ENCODE measurements around the gene GJC1.

DNA sequence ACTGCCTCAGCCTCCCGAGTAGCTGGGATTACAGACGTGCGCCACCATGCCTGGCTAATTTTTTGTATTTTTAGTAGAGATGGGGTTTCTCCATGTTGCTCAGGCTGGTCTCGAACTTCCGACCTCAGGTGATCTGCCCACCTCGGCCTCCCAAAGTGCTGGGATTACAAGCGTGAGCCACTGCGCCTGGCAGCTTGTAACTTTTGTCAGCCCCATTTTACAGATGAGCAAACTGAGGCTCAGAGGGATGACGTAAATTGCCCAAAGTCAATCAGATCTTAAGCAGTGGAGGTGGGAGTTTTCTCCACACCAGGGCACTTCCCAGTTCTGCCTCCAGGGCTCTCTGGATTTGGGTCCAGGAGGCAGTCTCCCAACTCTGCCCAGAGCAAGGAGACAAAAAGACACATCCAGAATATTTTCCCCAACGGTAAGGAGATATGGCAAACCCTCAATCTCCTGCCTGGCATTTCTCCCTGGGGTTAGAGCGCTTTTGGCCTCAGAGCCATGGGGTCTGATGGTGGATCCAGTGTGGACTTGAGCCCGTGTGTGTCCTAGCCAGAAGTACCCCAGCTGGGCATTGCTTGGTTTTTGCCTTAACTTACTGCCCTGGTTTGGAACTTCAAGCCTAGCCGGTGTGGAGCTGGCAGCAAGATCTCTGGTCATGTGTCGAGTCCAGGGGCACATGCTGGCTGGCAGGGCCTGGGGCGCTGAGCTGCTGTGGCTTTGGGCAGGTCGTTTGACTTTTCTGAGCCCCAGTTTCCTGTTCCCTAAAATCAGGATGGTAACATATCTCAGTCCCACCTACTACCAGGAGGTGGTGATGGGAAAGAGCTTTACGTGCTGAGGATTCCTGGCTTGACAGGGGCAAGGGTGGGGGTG lies 67.9 kb downstream of the GJC1 start:
- TF ChIP-seq, protein P1, sequence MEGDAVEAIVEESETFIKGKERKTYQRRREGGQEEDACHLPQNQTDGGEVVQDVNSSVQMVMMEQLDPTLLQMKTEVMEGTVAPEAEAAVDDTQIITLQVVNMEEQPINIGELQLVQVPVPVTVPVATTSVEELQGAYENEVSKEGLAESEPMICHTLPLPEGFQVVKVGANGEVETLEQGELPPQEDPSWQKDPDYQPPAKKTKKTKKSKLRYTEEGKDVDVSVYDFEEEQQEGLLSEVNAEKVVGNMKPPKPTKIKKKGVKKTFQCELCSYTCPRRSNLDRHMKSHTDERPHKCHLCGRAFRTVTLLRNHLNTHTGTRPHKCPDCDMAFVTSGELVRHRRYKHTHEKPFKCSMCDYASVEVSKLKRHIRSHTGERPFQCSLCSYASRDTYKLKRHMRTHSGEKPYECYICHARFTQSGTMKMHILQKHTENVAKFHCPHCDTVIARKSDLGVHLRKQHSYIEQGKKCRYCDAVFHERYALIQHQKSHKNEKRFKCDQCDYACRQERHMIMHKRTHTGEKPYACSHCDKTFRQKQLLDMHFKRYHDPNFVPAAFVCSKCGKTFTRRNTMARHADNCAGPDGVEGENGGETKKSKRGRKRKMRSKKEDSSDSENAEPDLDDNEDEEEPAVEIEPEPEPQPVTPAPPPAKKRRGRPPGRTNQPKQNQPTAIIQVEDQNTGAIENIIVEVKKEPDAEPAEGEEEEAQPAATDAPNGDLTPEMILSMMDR (IDR thresholded peaks at IDR 0.05) = no peak
- TF ChIP-seq POLR2A (IDR thresholded peaks at IDR 0.05) = no peak

All from esophagus squamous epithelium (tissue), 4 donors.